Stimulated activated CD8-positive, alpha-beta memory T cell treated with anti-CD3 and anti-CD28 coated beads, Interleukin-2, amount 100 ng/mL, for 48 hours (primary cell): ENCODE results near the gene HIGD1B.
"Not testable (repeated sequence)": the region's sequence is repeated elsewhere in the genome, so short reads cannot be mapped to it uniquely, and the experiment has no call there.

Experiments used
- DNase-seq, 2 donors: peaks; one replicate each; pipeline ENCODE4 v3.0.0-alpha.2; 2020; ENCODE audit warnings: low read depth in 2 of 2

The HIGD1B gene

DNA sequence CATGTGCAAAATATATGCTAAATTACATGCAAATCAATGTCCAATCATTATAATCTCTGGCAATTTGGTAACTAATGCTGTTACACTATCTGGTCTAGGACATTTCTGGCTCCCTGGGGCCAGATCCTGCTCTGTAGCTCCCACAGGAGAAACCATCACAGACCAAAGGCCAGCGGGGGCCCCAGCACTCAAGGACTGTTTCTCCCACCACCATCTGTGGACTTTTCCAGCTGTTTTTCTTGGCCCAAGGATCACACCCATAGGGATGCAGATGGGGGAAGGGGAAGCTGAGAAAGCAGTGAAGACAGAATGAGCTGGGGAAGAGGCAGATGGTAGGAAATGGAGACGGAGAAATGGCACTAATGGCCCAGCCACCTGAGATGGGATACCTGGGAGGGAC, at the start of gene HIGD1B:
Gene HIGD1B (plus strand): TSS at position 298 of the 400 bp plus-strand sequence. CDS start 270 bp downstream, outside the sequence.
- no peak for DNase-seq

GRCh38 chr17:44798356-44798755, 49.3 kb upstream of the HIGD1B start:
- no peak for DNase-seq

DNA sequence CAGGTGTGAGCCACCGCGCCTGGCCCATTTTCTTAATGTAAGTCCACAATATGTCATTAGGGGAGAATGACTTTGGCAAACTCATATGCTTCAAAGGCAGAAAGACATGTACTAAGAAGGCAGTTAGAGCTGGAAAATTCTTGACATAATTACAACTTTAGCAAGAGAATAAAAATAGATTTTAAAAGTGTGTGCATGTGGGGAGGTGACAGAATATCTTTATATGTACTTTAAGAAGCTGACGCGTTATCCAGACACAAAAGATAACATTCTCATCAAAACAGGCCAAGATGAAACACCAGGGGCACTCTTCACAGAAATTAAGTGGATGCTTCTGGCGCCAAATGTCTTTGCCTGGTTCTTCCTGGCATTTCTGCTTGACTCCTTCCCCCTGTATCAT, 45.8 kb upstream of the HIGD1B start:
- DNase-seq = no peak

- no peak for DNase-seq
Measured at GRCh38 chr17:44804302-44805089, 43.2 kb upstream of the HIGD1B start.

DNA sequence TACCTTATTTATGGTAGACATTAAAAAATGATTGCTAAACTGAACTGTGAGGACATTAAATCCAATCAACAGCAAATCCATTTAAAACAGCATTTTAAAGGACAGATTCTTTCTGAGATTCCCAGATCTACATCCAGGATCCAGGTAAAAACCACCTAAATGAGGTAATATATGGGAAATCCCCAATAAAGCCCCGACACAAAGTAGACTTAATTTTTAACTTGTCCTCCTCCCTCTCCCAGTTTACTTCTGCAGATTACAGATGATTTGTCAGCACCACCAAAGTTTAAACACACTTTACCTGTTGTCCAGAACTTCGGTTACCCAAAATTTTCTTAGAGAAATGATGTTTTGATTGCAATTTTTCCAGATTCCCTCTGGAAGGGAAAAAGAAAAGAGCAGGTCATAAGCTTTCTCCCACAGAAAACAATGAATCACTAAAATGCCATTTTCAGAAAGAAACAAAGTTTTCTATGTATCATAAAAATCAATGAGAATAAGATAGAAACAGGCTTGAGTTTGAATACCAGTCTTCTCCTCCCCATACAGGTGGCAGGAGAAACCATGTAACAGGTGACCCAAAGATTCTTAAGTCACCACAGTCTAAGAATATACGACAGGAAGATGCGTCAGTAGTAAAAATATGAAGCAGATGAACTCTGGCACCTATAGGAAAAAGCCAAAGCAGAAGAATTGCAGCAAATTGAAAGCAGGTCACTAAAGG, 40.4 kb upstream of the HIGD1B start:
- DNase-seq = no peak

GRCh38 chr17:44807817-44808155, 39.9 kb upstream of the HIGD1B start:
- no peak for DNase-seq

DNA sequence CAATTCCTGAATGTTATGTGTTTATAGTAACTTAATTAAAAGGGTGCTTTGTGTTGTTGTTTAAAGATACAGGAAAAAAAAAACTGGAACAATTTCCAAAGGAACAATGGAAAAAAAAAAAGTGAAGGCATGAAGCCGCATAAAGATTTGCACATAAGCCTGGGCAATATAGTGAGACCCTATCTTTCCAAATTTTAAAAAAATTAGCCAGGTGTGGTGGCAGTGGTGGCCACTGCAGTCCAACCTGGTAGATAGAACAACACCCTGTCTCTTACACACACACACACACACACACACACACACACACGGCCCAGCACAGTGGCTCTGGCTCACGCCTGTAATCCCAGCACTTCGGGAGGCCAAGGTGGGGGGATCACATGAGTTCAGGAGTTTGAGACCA, 39.5 kb upstream of the HIGD1B start:
- no peak for DNase-seq

DNA sequence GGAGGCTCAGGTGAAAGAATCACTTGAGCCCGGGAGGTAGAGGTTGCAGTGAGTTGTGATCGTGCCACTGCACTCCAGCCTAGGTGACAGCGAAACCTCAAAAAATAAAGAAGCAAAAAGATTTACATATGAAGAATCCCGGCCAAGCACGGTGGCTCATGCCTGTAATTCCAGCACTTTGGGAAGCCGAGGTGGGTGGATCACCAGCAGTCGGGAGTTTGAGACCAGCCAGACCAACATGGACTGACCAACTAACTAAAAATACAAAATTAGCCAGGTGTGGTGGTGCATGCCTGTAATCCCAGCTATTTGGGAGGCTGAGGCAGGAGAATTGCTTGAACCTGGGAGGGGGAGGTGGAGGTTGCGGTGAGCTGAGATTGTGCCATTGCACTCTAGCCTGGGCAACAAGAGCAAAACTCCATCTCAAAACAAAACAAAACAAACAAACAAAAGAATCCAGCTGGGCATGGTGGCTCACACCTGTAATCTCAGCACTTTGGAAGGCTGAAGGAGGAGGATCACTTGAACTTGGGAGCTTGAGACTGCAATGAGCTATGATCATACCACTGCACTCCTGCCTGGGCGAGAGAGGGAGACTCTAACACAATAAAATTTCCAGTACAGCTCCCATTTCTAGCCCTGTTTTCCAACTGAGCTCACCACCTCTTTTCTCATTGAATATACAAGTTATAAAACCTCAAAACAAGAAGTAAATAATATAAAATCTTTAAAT, 38.9 kb upstream of the HIGD1B start:
- not testable (repeated sequence) for DNase-seq

- DNase-seq = no peak
Measured at GRCh38 chr17:44812263-44812662, 35.4 kb upstream of the HIGD1B start.

DNA sequence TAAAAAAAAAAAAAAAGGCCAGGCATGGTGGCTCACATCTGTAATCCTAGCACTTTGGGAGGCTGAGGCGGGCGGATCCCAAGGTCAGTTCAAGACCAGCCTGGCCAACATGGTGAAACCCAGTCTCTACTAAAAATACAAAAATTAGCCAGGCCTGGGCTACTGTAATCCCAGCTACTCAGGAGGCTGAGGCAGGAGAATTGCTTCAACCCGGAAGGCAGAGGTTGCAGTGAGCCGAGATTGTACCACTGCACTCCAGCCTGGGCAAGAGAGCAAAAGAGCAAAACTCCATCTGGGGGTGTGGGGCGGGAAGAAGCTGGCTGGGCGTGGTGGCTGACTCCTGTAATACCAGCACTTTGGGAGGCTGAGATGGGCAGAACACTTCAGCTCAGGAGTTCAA, 29.2 kb upstream of the HIGD1B start:
- not testable (repeated sequence) for DNase-seq

- DNase-seq = no peak
Measured at GRCh38 chr17:44820631-44821212, 27.0 kb upstream of the HIGD1B start.

DNA sequence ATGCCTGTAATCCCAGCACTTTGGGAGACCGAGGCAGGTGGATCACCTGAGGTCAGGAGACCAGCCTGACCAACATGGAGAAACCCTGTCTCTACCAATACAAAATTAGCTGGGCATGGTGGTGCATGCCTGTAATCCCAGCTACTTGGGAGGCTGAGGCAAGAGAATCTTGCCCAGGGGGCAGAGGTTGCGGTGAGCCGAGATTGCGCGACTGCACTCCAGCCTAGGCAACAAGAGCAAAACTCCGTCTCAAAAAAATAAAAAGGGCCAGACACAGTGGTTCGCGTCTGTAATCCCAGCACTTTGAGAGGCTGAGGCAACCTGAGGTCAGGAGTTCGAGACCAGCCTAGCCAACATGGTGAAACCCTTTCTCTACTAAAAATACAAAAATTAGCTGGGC, 22.4 kb upstream of the HIGD1B start:
- DNase-seq = not testable (repeated sequence)

DNA sequence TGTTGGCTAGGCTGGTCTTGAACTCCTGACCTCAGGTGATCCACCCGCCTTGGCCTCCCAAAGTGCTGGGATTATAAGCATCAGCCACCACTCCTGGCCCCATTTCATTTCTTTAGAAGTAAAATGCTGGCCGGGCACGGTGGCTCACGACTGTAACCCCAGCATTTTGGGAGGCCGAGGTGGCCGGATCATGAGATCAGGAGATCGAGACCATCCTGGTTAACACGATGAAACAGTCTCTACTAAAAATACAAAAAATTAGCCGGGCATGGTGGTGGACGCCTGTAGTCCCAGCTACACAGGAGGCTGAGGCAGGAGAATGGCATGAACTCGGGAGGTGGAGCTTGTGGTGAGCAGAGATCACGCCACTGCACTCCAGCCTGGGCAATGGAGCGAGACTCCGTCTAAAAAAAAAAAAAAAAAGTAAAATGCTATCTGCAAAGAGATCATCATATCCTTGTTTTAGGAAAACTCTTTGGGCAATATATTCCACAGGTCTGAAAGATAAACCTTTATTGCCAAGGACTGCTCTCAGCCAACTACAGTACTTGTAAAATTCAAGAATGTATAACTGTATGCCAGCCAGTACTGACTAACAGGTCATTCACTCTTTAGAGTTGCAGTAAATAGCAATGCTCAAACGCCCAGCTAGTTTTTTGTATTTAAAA, 21.4 kb upstream of the HIGD1B start:
- DNase-seq = no peak

GRCh38 chr17:44827863-44828262, 19.8 kb upstream of the HIGD1B start:
- DNase-seq = no peak

DNA sequence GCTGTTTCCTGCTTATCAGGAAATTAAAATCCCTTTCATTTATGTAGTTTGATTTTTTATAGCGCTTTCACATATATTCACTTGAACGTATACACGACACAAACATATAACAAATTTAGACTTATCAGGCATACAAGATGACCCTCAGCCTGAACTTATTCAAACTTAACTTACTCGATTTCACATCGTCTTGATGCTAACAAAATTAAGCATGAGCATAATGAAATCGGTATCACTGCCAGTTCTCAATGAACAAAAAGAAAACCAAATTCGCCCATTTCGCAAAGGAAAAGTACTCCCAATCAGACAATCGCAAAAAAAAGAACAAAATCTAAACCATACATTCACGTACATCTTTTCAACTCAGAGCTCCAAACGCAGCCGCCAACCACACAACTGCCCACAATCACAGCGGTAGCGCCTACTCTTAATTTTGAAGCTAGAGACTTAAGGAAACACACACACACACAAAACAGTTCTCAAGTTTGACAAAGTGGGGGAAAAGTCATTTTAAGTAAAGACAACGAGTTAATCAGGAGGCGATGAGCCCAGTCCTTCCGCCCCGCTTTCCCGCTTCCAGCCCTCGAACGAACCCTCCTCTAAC, 18.7 kb upstream of the HIGD1B start:
- no peak for DNase-seq

GRCh38 chr17:44829523-44830358, 17.9 kb upstream of the HIGD1B start, which contains the start of gene GJC1:
TSS of gene GJC1 (minus strand) at chr17:44830287. CDS start at chr17:44805817, 24,470 bp downstream.
- peak in 1 of 2 donors; percentile 1 for DNase-seq

DNA sequence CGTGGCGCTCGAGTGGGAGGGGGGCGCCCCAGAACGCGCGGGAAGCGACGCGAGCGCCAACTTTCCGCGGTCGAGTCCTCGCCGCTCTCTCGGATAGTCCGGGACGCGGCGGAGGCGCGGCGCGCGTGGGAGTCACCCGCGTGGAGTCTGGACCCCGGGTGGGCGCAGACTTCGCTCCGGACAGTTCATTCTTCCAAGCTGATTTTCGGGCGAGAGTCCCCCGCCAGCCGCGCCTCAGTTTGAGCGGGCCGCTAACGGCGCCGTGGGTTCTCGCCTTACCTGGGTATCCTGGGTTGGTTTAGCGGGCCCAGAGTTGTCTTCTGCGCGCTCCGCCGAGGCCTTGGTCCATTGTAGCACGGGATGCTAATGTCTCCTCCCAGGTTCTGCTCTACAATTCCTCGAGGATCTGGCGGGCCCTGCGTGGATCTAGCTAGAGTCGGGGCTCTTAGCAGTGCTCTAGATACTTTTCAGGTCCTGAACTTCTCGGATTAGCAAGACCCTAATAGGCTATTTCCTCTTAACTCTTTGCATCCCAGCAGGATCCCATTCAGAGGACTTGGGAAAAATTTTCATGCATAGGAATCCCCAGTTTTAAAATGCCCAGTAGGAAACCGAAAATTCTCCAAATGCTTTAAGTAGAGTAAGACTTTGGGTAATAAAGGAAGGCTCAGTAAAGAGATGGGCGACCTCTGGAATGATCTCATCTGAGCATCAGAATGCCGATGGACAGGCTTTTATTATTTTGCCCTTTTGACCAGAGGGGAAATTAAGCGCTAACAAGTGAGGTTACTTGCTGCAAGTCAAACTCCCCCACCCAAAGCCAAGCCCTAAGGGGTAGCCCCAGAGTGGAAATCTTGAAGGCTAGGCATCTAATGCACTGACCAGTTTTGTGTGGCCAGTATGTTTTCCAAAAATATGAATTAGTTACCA, 17.1 kb upstream of the HIGD1B start:
- DNase-seq = peak in 1 of 2 donors; percentile 1

DNA sequence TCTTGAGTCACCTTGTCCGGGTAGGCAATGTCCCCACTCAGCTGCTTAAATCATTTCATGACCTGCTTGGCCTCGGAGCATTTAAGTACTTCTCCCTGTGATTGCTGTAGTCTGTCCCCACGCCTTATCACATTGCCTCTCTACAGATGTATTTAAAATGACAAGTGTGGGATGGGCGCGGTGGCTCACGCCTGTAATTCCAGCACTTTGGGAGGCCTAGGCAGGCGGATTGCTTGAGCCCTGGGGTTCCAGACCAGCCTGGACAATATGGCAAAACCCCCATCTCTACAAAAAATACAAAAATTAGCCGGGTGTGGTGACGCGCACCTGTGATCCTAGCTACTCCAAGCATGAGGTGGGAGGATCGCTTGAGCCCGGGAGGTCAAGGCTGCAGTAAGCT, 16.3 kb upstream of the HIGD1B start:
- DNase-seq = no peak

DNA sequence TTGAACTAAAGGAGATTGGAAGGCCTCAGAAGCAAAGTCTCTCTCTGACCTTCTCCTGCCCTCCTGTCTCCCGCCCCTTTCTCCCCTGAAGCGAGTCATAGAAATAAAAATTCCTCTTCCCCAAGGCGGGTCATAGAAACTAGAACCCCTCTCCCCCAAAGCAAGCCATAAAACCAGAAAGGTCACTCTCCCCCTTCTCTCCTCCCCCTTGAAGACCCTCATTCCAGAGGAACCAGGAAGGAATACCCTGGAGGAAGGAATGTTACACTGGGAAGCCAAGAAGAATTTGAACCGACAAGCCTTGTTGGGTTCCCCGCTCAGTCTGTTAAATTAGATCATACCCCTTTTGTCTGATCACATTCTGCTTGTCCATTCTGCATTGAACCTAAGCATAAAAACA, 14.9 kb upstream of the HIGD1B start:
- DNase-seq = no peak
